Spinal cord (tissue), 10 donors: ENCODE results near the gene ANKRD53. TPM values are rescaled to one million over a fixed set of nuclear protein-coding genes. Genes with fewer than 3 reads are reported as not detected.
A peak's percentile ranks its signal among the peaks of the same experiment; 100 is the strongest.

Experiments used
- DNase-seq, 6 donors: peaks; one replicate each; pipeline versions ENCODE4 v3.0.0 to v3.0.0-alpha.2; 2013 to 2015; ENCODE audit warnings: low spot score in 6 of 6, low read depth in 4 of 6
- H3K27ac ChIP-seq: one replicate; pipeline ENCODE4 v1.5.1; 2013; ENCODE audit warnings: low read depth, low read length, control low read depth
- H3K27me3 ChIP-seq: one replicate; pipeline ENCODE4 v1.6.1; 2013; ENCODE audit warnings: low read length; ENCODE audit not compliant: control insufficient read depth, insufficient read depth
- H3K36me3 ChIP-seq: one replicate; pipeline ENCODE4 v1.6.1; 2013; ENCODE audit warnings: low read length; ENCODE audit not compliant: control insufficient read depth, insufficient read depth
- H3K4me1 ChIP-seq: one replicate; pipeline ENCODE4 v1.6.1; 2013; ENCODE audit warnings: low read length; ENCODE audit not compliant: control insufficient read depth, insufficient read depth
- H3K4me3 ChIP-seq: one replicate; pipeline ENCODE4 v1.5.1; 2013; ENCODE audit warnings: low read depth, low read length, control low read depth
- H3K9me3 ChIP-seq: one replicate; pipeline ENCODE4 v1.6.1; 2013; ENCODE audit warnings: low read length; ENCODE audit not compliant: control insufficient read depth, insufficient read depth
- WGBS: methylation state at CpG from one replicate; pipeline ENCODE4 v1.1.5; 2013; ENCODE audit warnings: missing lambda C conversion rate; ENCODE audit not compliant: insufficient coverage; 5-methylcytosine and 5-hydroxymethylcytosine counted together
- polyA plus RNA-seq, 2 donors: library from polyadenylated mRNA; unstranded; fragments of 120-200 nt; gene quantifications; one replicate each; pipeline ENCODE4 v1.2.1, GENCODE V29; 2013; ENCODE audit not compliant: insufficient read length in 2 of 2
- total RNA-seq, 2 donors: library from RNA; depleted of rRNA in 1 of 2; stranded (reverse); fragments of 120-200 nt in 1 of 2; fragments of >200 nt in 1 of 2; gene quantifications; one replicate each; pipeline versions ENCODE4 v1.2.3 to v1.2.4, GENCODE V29; 2013 to 2014
- donor health status: healthy.

The ANKRD53 gene
- total and polyA plus RNA-seq, 4 donors: 0.69 to 6.8 (median 3.7) TPM

GRCh38 chr2:70964596-70965386, 13.6 kb upstream of the ANKRD53 start:
- H3K27me3 ChIP-seq: peaks cover 27% of the 10 kb centered on the region
- H3K36me3 ChIP-seq: no peaks in the 10 kb centered on the region
- no peaks in the 10 kb centered on the region for H3K9me3 ChIP-seq
- no peak overlapping the region for H3K27ac ChIP-seq
- DNase-seq: peak in 2 of 6 donors; percentile 78 to 79
- WGBS: 4% methylated on average over 53 of the region's 59 CpGs
- H3K4me3 ChIP-seq: peak overlapping the region; percentile 42
- peaks cover 10% of the 10 kb centered on the region for H3K4me1 ChIP-seq

GRCh38 chr2:70965506-70965905, 12.9 kb upstream of the ANKRD53 start:
- Histone ChIP-seq H3K9me3 (no peaks in the 10 kb centered on the region), H3K27ac (no peak overlapping the region), H3K4me1 (peaks cover 10% of the 10 kb centered on the region), H3K36me3 (no peaks in the 10 kb centered on the region), H3K27me3 (peaks cover 27% of the 10 kb centered on the region), H3K4me3 (no peak overlapping the region)
- WGBS: 93% methylated on average over 8 of the region's 14 CpGs
- DNase-seq: no peak

GRCh38 chr2:70966681-70967080, 11.7 kb upstream of the ANKRD53 start:
- DNase-seq: no peak
- Histone ChIP-seq H3K4me3 (no peak overlapping the region), H3K4me1 (peaks cover 10% of the 10 kb centered on the region), H3K27me3 (peaks cover 27% of the 10 kb centered on the region), H3K9me3 (no peaks in the 10 kb centered on the region), H3K27ac (no peak overlapping the region), H3K36me3 (no peaks in the 10 kb centered on the region)
- 85% methylated on average over 2 of the region's 4 CpGs for WGBS

- WGBS: no CpG with 5 or more reads among the region's 4 CpGs
- H3K27me3 ChIP-seq: peaks cover 27% of the 10 kb centered on the region
- H3K9me3 ChIP-seq: no peaks in the 10 kb centered on the region
- H3K36me3 ChIP-seq: no peaks in the 10 kb centered on the region
- H3K4me3 ChIP-seq: no peak overlapping the region
- no peak for DNase-seq
- H3K27ac ChIP-seq: no peak overlapping the region
- H3K4me1 ChIP-seq: peaks cover 10% of the 10 kb centered on the region
Measured at GRCh38 chr2:70967189-70967588, 11.2 kb upstream of the ANKRD53 start.

- Histone ChIP-seq H3K9me3 (no peaks in the 10 kb centered on the region), H3K4me1 (peaks cover 16% of the 10 kb centered on the region), H3K36me3 (peaks cover 2% of the 10 kb centered on the region), H3K27me3 (no peaks in the 10 kb centered on the region), H3K4me3 (no peak overlapping the region), H3K27ac (no peak overlapping the region)
- WGBS: 94% methylated on average over 3 of the region's 3 CpGs
- no peak for DNase-seq
Measured at GRCh38 chr2:70974592-70974991, 3.8 kb upstream of the ANKRD53 start.

DNA sequence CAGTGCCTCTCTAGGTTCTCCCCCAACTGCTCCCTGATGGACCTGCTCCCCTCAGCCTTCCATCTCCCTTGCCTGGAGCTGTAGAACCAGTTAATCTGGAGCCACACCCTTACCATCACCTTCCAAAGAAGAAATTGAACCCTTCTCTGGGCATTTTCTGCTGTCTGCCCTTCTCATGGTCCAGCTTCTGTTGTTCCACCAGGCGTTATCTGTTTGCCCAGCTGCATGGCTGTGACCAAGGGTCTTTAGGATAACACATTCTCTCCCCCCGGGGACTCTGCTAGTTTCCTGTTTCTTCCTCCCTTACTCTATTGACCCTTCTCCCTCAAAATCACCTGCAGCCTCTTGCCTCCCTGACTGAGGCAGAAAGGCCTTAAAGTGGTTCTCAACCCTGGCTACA, 3.2 kb upstream of the ANKRD53 start:
- DNase-seq: no peak
- 78% methylated on average over 2 of the region's 2 CpGs for WGBS
- H3K4me3 ChIP-seq: no peak overlapping the region
- H3K9me3 ChIP-seq: no peaks in the 10 kb centered on the region
- H3K27me3 ChIP-seq: no peaks in the 10 kb centered on the region
- H3K4me1 ChIP-seq: peaks cover 16% of the 10 kb centered on the region
- H3K27ac ChIP-seq: no peak overlapping the region
- peaks cover 4% of the 10 kb centered on the region for H3K36me3 ChIP-seq

- WGBS: 10% methylated on average over 2 of the region's 14 CpGs
- peak overlapping the region; percentile 61 for H3K4me3 ChIP-seq
- H3K27me3 ChIP-seq: no peaks in the 10 kb centered on the region
- peak in 2 of 6 donors; percentile 66 to 89 for DNase-seq
- H3K27ac ChIP-seq: peak overlapping the region; percentile 83
- peaks cover 12% of the 10 kb centered on the region for H3K36me3 ChIP-seq
- H3K9me3 ChIP-seq: no peaks in the 10 kb centered on the region
- H3K4me1 ChIP-seq: peaks cover 16% of the 10 kb centered on the region
Measured at GRCh38 chr2:70977605-70978205, 725 bp upstream of the ANKRD53 start.

GRCh38 chr2:70979180-70979488, 704 bp downstream of the ANKRD53 start:
- DNase-seq: no peak
- Histone ChIP-seq H3K4me3 (no peak overlapping the region), H3K27ac (no peak overlapping the region), H3K4me1 (peaks cover 16% of the 10 kb centered on the region), H3K36me3 (peaks cover 12% of the 10 kb centered on the region), H3K9me3 (no peaks in the 10 kb centered on the region), H3K27me3 (no peaks in the 10 kb centered on the region)
- WGBS: 12% methylated on average over 16 of the region's 19 CpGs

GRCh38 chr2:70979626-70980025, 1.2 kb downstream of the ANKRD53 start:
- Histone ChIP-seq H3K4me3 (no peak overlapping the region), H3K27ac (no peak overlapping the region), H3K36me3 (peaks cover 14% of the 10 kb centered on the region), H3K27me3 (no peaks in the 10 kb centered on the region), H3K9me3 (no peaks in the 10 kb centered on the region), H3K4me1 (peaks cover 18% of the 10 kb centered on the region)
- 91% methylated on average over 7 of the region's 9 CpGs for WGBS
- DNase-seq: no peak

DNA sequence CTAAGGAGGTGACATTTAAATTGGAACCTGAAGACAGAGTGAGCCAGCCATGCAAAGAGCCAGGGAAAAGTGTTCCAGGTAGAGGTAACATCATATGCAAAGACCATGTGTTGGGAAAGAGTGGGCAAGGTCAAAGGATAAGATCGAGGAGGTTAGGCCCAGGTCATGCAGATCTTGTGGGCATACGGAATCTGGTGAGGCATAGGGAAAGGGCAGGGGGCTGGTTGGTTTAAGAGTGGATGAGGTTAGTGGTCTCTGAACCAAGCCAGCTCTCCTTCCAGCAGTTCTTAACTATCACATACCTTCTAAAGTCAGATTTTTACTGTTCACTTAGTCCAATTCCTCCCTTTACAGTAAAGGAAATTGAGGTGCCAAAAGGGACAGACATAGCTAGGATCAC, 3.0 kb downstream of the ANKRD53 start:
- Histone ChIP-seq H3K4me1 (peaks cover 21% of the 10 kb centered on the region), H3K27ac (no peak overlapping the region), H3K4me3 (no peak overlapping the region), H3K27me3 (no peaks in the 10 kb centered on the region), H3K9me3 (no peaks in the 10 kb centered on the region), H3K36me3 (peaks cover 28% of the 10 kb centered on the region)
- DNase-seq: no peak
- 83% methylated on average over 1 of the region's 2 CpGs for WGBS
